Measurements from ENCODE around the gene CAVIN3. TPM values are rescaled to one million over a fixed set of nuclear protein-coding genes. Genes with fewer than 3 reads are reported as not detected.

Gene CAVIN3
- total and polyA plus RNA-seq, 2 of the 8 experiments (the other 6 are each of a cell fraction or from before 2014, with no cell fraction given): 17.7 to 26.4 TPM

DNA sequence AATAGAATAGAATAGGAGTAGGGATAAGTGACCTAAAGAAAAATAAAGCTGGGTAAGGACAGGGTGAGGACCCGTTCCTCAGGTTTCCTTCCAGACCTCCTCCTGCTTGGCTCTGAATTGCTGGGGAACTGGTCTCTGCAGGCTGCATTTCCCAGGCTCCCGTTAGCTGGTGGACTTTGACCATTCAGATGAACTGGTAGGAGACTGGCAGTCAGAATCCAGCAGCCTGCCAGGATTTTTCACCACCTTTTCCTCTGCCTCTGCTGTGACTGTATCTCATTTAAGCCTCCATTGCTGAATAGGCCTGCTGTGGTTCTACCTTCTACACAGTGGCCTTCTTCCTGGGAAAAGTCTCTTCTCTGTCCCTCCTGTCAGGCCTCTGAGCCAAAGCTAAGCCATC is 45.4 kb upstream of the CAVIN3 start:
- Histone ChIP-seq H3K23ac (ENCODE audit: insufficient read length) (no peak overlapping the region), H3K27ac (ENCODE audit: low read depth, low read length) (no peak overlapping the region), H3K79me1 (ENCODE audit: low read depth, low read length) (no peaks in the 10 kb centered on the region), H4K5ac (ENCODE audit: insufficient read length, low read depth, low read length) (no peak overlapping the region), H4K8ac (ENCODE audit: extremely low read depth, insufficient read depth, low read length) (no peak overlapping the region), H3K4me3 (ENCODE audit: extremely low read depth in 1 of 4, insufficient read depth in 2 of 4, low read depth in 3 of 4, low read length in 4 of 4) (no peak overlapping the region), H2BK120ac (replicated peaks; ENCODE audit: low read depth, low read length) (no peak overlapping the region), H3K9ac (replicated peaks in 1 of 4; ENCODE audit: extremely low read depth in 1 of 4, low read depth in 3 of 4, low read length in 3 of 4) (no peak overlapping the region), H3K9me3 (ENCODE audit: insufficient read depth in 2 of 2, low read depth in 1 of 2, low read length in 1 of 2) (no peaks in the 10 kb centered on the region), H3K18ac (ENCODE audit: extremely low read depth, low read length) (no peak overlapping the region), H2AFZ (ENCODE audit: low read length) (peak overlapping the region; percentile 32; the same call in 1 of the 2 replicates), H3K36me3 (ENCODE audit: control insufficient read depth in 2 of 4, insufficient read depth in 4 of 4, low read length in 3 of 4) (no peaks in the 10 kb centered on the region), H2BK15ac (ENCODE audit: low read length) (no peak overlapping the region), H2BK5ac (ENCODE audit: low read depth, low read length) (no peak overlapping the region), H3K4ac (replicated peaks; ENCODE audit: insufficient read length, low read depth, low read length) (no peak overlapping the region), H3K56ac (replicated peaks; ENCODE audit: insufficient read length, low read depth, low read length) (no peak overlapping the region), H3K14ac (ENCODE audit: insufficient read length) (no peak overlapping the region), H3K27me3 (replicated peaks in 1 of 4; ENCODE audit: control insufficient read depth in 3 of 4, extremely low read depth in 1 of 4, insufficient read depth in 3 of 4, low read length in 3 of 4) (no peaks in the 10 kb centered on the region), H3K4me2 (ENCODE audit: insufficient read depth in 1 of 2, low read depth in 2 of 2, low read length in 2 of 2) (no peak overlapping the region), H3K4me1 (replicated peaks in 1 of 4; ENCODE audit: control insufficient read depth in 3 of 4, insufficient read depth in 4 of 4, low read length in 3 of 4) (peaks cover 0 to 4% (median 0%) of the 10 kb centered on the region in 4 experiments; a peak in 1 of 7 replicates), H4K20me1 (replicated peaks in 1 of 2; ENCODE audit: control insufficient read depth in 1 of 2, insufficient read depth in 2 of 2, low read length in 2 of 2) (no peaks in the 10 kb centered on the region), H3K79me2 (ENCODE audit: control insufficient read depth in 1 of 2, insufficient read depth in 2 of 2, low read length in 2 of 2) (no peaks in the 10 kb centered on the region), H2BK12ac (ENCODE audit: low read depth, low read length) (no peak overlapping the region), H4K91ac (replicated peaks; ENCODE audit: insufficient read length, low read length) (no peak overlapping the region), H3K23me2 (ENCODE audit: low read depth, low read length) (no peaks in the 10 kb centered on the region), H2BK20ac (ENCODE audit: low read length) (no peak overlapping the region), H2AK5ac (ENCODE audit: low read depth, low read length) (no peak overlapping the region)
- DNase-seq (ENCODE audit: low read depth in 1 of 2, low spot score in 2 of 2) (no peak), FAIRE-seq (no peak)
- CTCF ChIA-PET (ENCODE audit: partially characterized antibody): interaction anchor here (0.7 to 1.4 kb wide), 3 partner anchors 12 to 114 kb away, joined by 3 to 4 read pairs (median 3); no protein-coding TSS in a partner anchor
- WGBS, 2 experiments (ENCODE audit: extremely low coverage in 1 of 2, insufficient coverage in 1 of 2, insufficient read length in 1 of 2, insufficient replicate concordance in 2 of 2, low coverage in 1 of 2, low lambda C conversion rate in 2 of 2, missing lambda C conversion rate in 1 of 2): 83% methylated on average over 2 of the region's 2 CpGs; no CpG with 5 or more reads in 1 of the 2 experiments
- TF ChIP-seq KDM5A (IDR thresholded peaks at IDR 0.05; ENCODE audit: low read length) (no peak), RFX5 (IDR thresholded peaks at IDR 0.05; ENCODE audit: borderline replicate concordance, low read depth, low read length) (no peak), CHD2 (IDR thresholded peaks at IDR 0.05; ENCODE audit: low read length) (no peak), SIN3A (conservative IDR thresholded peaks at IDR 0.05 in 1 of 2, IDR thresholded peaks at IDR 0.05 in 1 of 2; ENCODE audit: low read depth in 1 of 2, low read length in 2 of 2) (no peak), KDM1A (IDR thresholded peaks at IDR 0.05; ENCODE audit: borderline replicate concordance, low read length) (no peak), TAF7 (optimal IDR thresholded peaks at IDR 0.05; ENCODE audit: borderline replicate concordance, low read depth, low read length) (no peak), CTBP2 (IDR thresholded peaks at IDR 0.05; ENCODE audit: borderline replicate concordance, insufficient read depth, insufficient read length, low read length) (no peak), TCF12 (IDR thresholded peaks at IDR 0.05; ENCODE audit: low read depth, low read length) (no peak), SP2 (IDR thresholded peaks at IDR 0.05; ENCODE audit: low read length) (no peak)
- TF ChIP-seq, protein P1, sequence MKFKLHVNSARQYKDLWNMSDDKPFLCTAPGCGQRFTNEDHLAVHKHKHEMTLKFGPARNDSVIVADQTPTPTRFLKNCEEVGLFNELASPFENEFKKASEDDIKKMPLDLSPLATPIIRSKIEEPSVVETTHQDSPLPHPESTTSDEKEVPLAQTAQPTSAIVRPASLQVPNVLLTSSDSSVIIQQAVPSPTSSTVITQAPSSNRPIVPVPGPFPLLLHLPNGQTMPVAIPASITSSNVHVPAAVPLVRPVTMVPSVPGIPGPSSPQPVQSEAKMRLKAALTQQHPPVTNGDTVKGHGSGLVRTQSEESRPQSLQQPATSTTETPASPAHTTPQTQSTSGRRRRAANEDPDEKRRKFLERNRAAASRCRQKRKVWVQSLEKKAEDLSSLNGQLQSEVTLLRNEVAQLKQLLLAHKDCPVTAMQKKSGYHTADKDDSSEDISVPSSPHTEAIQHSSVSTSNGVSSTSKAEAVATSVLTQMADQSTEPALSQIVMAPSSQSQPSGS (IDR thresholded peaks at IDR 0.05; ENCODE audit: low read length): no peak
- TF ChIP-seq, protein P2, sequence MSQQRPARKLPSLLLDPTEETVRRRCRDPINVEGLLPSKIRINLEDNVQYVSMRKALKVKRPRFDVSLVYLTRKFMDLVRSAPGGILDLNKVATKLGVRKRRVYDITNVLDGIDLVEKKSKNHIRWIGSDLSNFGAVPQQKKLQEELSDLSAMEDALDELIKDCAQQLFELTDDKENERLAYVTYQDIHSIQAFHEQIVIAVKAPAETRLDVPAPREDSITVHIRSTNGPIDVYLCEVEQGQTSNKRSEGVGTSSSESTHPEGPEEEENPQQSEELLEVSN (IDR thresholded peaks at IDR 0.05): no peak
- POLR2A ChIA-PET (ENCODE audit: partially characterized antibody): no interaction called here

Data from H1 (cell line).